ENCODE results near the gene KRT2. TPM values are rescaled to one million over a fixed set of nuclear protein-coding genes. Genes with fewer than 3 reads are reported as not detected.

Gene KRT2
- total and polyA plus RNA-seq, 7 donors = 0.38 TPM; not detected in 6

- Histone ChIP-seq H3K27ac (no peak overlapping the region), H3K27me3 (no peaks in the 10 kb centered on the region), H3K4me1 (peaks cover 0 to 7% (median 0%) of the 10 kb centered on the region in 4 donors), H3K36me3 (no peaks in the 10 kb centered on the region), H3K9me3 (no peaks in the 10 kb centered on the region), H3K4me3 (no peak overlapping the region)
- WGBS, 2 donors = 81 to 82% methylated on average over 4 of the region's 4 CpGs
- intact Hi-C loops (cut with DNase I) = no loop called here
- DNase-seq = no peak
- TF ChIP-seq EP300 (IDR thresholded peaks at IDR 0.05) = no peak
- TF ChIP-seq POLR2AphosphoS5 (IDR thresholded peaks at IDR 0.05) = no peak
- no peak for TF ChIP-seq CTCF (IDR thresholded peaks at IDR 0.05)
- TF ChIP-seq POLR2A (IDR thresholded peaks at IDR 0.05) = no peak
These were observed 23.9 kb downstream of the KRT2 start for GRCh38 chr12:52628111-52628507.

- 59 to 74% methylated on average over 2 of the region's 2 CpGs for WGBS, 2 donors
- intact Hi-C loops (cut with DNase I) = no loop called here
These were observed 24.5 kb downstream of the KRT2 start for GRCh38 chr12:52627395-52628110.

GRCh38 chr12:52622349-52622748, 29.7 kb downstream of the KRT2 start:
- Histone ChIP-seq H3K9me3 (no peaks in the 10 kb centered on the region), H3K4me1 (no peaks in the 10 kb centered on the region), H3K4me3 (no peak overlapping the region), H3K27ac (no peak overlapping the region), H3K27me3 (no peaks in the 10 kb centered on the region), H3K36me3 (no peaks in the 10 kb centered on the region)
- no peak for DNase-seq
- intact Hi-C loops (cut with DNase I) = no loop called here
- 78 to 88% methylated on average over 5 of the region's 5 CpGs for WGBS, 2 donors
- TF ChIP-seq POLR2AphosphoS5 (IDR thresholded peaks at IDR 0.05) (no peak), CTCF (IDR thresholded peaks at IDR 0.05) (no peak), EP300 (IDR thresholded peaks at IDR 0.05) (no peak), POLR2A (IDR thresholded peaks at IDR 0.05) (no peak)

More at GRCh38 chr12:52627395-52628110, 24.5 kb downstream of the KRT2 start:
- no peak overlapping the region for H3K27ac ChIP-seq
- peaks cover 0 to 4% (median 0%) of the 10 kb centered on the region in 4 donors for H3K4me1 ChIP-seq
- no peaks in the 10 kb centered on the region for H3K27me3 ChIP-seq
- no peaks in the 10 kb centered on the region for H3K9me3 ChIP-seq
- no peaks in the 10 kb centered on the region for H3K36me3 ChIP-seq
- no peak for TF ChIP-seq POLR2A (IDR thresholded peaks at IDR 0.05)
- TF ChIP-seq EP300 (IDR thresholded peaks at IDR 0.05) = no peak
- no peak for TF ChIP-seq POLR2AphosphoS5 (IDR thresholded peaks at IDR 0.05)
- TF ChIP-seq CTCF (IDR thresholded peaks at IDR 0.05) = no peak
- no peak overlapping the region for H3K4me3 ChIP-seq
- no peak for DNase-seq

- H3K4me3 ChIP-seq = no peak overlapping the region
- 66 to 84% methylated on average over 2 of the region's 2 CpGs for WGBS, 2 donors
- no peaks in the 10 kb centered on the region for H3K27me3 ChIP-seq
- no peak overlapping the region for H3K27ac ChIP-seq
- intact Hi-C loops (cut with DNase I) = no loop called here
- no peak for DNase-seq
- H3K4me1 ChIP-seq = no peaks in the 10 kb centered on the region
- TF ChIP-seq POLR2AphosphoS5 (IDR thresholded peaks at IDR 0.05) = no peak
- TF ChIP-seq EP300 (IDR thresholded peaks at IDR 0.05) = no peak
- no peak for TF ChIP-seq CTCF (IDR thresholded peaks at IDR 0.05)
- TF ChIP-seq POLR2A (IDR thresholded peaks at IDR 0.05) = no peak
- H3K36me3 ChIP-seq = no peaks in the 10 kb centered on the region
- no peaks in the 10 kb centered on the region for H3K9me3 ChIP-seq
These were observed 33.1 kb downstream of the KRT2 start for GRCh38 chr12:52618866-52619265.

GRCh38 chr12:52618216-52618615, 33.8 kb downstream of the KRT2 start, which contains the start of gene KRT73:
KRT73 (minus strand) TSS chr12:52618559; CDS start chr12:52618524, 35 bp downstream.
- Histone ChIP-seq H3K4me3 (no peak within 1 kb of the TSS), H3K4me1 (no peaks in the 10 kb centered on the region), H3K27ac (no peak within 1 kb of the TSS), H3K9me3 (no peaks in the 10 kb centered on the region), H3K36me3 (no peaks in the 10 kb centered on the region), H3K27me3 (no peaks in the 10 kb centered on the region)
- TF ChIP-seq CTCF (IDR thresholded peaks at IDR 0.05) (no peak), EP300 (IDR thresholded peaks at IDR 0.05) (no peak), POLR2A (IDR thresholded peaks at IDR 0.05) (no peak), POLR2AphosphoS5 (IDR thresholded peaks at IDR 0.05) (no peak)
- intact Hi-C loops (cut with DNase I) = no loop called here
- WGBS, 2 donors = 88 to 91% methylated on average over 14 of the region's 14 CpGs
- no peak for DNase-seq
